ENCODE measurements around the gene ZNF101. TPM values are rescaled to one million over a fixed set of nuclear protein-coding genes. Genes with fewer than 3 reads are reported as not detected.
"Not testable (repeated sequence)": the region's sequence is repeated elsewhere in the genome, so short reads cannot be mapped to it uniquely, and the experiment has no call there.

The ZNF101 gene
- total RNA-seq, 2 donors from 2014 or later, result 13.9 to 15.9 TPM

- no peak overlapping the region for H3K4me3 ChIP-seq
- no peak for TF ChIP-seq CTCF (IDR thresholded peaks at IDR 0.05)
- DNase-seq, result no peak
- no peaks in the 10 kb centered on the region for H3K27me3 ChIP-seq
- no peak overlapping the region for H3K9ac ChIP-seq (ENCODE audit: low read depth in 2 of 2, low read length in 2 of 2)
- no peaks in the 10 kb centered on the region for H3K4me1 ChIP-seq
- no peaks in the 10 kb centered on the region for H3K9me3 ChIP-seq
- H3K36me3 ChIP-seq, result peaks cover 13% of the 10 kb centered on the region
- H3K27ac ChIP-seq, result no peak overlapping the region
- intact Hi-C loops (cut with DNase I), result no loop called here
Observed at GRCh38 chr19:19661141-19661674, 7.4 kb upstream of the ZNF101 start.

DNA sequence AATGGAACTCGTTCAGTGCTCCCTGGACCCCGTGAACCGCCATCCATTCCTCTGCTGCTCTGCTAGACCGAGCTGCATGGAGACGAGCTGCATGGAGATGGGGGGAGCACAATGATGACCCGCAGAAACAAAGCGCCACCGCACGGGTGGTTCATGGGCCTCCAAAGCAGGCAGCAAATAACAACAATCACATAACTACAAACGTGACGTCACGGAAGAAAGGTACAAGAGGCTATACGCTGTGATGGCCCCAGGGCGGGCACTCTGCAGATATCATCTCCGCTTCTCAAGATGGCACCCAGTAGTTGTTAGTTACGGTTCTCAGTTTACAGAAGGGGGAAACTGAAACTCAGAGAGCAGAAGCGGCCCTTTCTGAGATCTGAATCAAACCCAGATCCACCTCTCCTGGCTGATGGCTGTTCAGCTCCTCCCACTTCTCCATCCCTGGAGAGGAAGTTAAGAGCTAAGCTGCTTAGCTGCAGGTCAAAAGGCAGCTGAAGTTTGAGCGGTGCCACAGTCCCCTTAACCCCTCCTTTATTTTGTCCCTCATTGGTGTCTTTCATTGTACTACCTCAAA, 6.9 kb upstream of the ZNF101 start:
- H3K4me1 ChIP-seq, result no peaks in the 10 kb centered on the region
- H3K9me3 ChIP-seq, result no peaks in the 10 kb centered on the region
- no peak for DNase-seq
- no peak for TF ChIP-seq CTCF (IDR thresholded peaks at IDR 0.05)
- no peaks in the 10 kb centered on the region for H3K27me3 ChIP-seq
- peak overlapping the region; percentile 39 to 91 for H3K9ac ChIP-seq (ENCODE audit: low read depth in 2 of 2, low read length in 2 of 2)
- H3K4me3 ChIP-seq, result no peak overlapping the region
- intact Hi-C loops (cut with DNase I), result no loop called here
- H3K27ac ChIP-seq, result no peak overlapping the region
- peaks cover 10% of the 10 kb centered on the region for H3K36me3 ChIP-seq

DNA sequence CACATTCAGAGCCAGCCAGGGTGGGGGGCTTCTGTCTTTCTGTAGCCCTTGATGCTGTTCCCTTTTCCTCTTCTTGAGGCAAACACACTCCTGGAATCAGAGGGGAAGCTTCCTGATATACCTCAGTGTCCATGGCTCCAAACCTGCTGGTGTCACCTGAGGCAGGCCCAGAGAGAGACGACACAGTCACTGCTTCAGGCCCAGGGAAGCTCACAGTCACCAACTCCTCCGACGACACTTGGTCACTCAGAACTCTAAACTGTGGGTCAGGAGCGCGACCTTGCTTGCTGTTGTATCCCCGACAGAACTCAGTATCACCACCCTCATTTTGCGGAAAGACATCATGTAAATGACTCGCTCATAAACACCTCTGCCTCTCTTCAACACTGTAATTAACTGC, 6.3 kb upstream of the ZNF101 start:
- peaks cover 8% of the 10 kb centered on the region for H3K36me3 ChIP-seq
- H3K4me3 ChIP-seq, result peak overlapping the region; percentile 80
- intact Hi-C loops (cut with DNase I), result no loop called here
- no peak for DNase-seq
- H3K27me3 ChIP-seq, result no peaks in the 10 kb centered on the region
- no peaks in the 10 kb centered on the region for H3K4me1 ChIP-seq
- H3K9me3 ChIP-seq, result no peaks in the 10 kb centered on the region
- peak overlapping the region in 1 of 2 donors; percentile 91 for H3K9ac ChIP-seq (ENCODE audit: low read depth in 2 of 2, low read length in 2 of 2)
- TF ChIP-seq CTCF (IDR thresholded peaks at IDR 0.05), result no peak
- no peak overlapping the region for H3K27ac ChIP-seq

GRCh38 chr19:19662871-19663255, 5.8 kb upstream of the ZNF101 start:
- DNase-seq, result no peak
- H3K9me3 ChIP-seq, result no peaks in the 10 kb centered on the region
- H3K4me3 ChIP-seq, result peak overlapping the region; percentile 80
- H3K27me3 ChIP-seq, result no peaks in the 10 kb centered on the region
- H3K4me1 ChIP-seq, result no peaks in the 10 kb centered on the region
- peak overlapping the region; percentile 83 for H3K27ac ChIP-seq
- intact Hi-C loops (cut with DNase I), result no loop called here
- peaks cover 8% of the 10 kb centered on the region for H3K36me3 ChIP-seq
- peak overlapping the region; percentile 91 to 94 for H3K9ac ChIP-seq (ENCODE audit: low read depth in 2 of 2, low read length in 2 of 2)
- TF ChIP-seq CTCF (IDR thresholded peaks at IDR 0.05), result no peak

DNA sequence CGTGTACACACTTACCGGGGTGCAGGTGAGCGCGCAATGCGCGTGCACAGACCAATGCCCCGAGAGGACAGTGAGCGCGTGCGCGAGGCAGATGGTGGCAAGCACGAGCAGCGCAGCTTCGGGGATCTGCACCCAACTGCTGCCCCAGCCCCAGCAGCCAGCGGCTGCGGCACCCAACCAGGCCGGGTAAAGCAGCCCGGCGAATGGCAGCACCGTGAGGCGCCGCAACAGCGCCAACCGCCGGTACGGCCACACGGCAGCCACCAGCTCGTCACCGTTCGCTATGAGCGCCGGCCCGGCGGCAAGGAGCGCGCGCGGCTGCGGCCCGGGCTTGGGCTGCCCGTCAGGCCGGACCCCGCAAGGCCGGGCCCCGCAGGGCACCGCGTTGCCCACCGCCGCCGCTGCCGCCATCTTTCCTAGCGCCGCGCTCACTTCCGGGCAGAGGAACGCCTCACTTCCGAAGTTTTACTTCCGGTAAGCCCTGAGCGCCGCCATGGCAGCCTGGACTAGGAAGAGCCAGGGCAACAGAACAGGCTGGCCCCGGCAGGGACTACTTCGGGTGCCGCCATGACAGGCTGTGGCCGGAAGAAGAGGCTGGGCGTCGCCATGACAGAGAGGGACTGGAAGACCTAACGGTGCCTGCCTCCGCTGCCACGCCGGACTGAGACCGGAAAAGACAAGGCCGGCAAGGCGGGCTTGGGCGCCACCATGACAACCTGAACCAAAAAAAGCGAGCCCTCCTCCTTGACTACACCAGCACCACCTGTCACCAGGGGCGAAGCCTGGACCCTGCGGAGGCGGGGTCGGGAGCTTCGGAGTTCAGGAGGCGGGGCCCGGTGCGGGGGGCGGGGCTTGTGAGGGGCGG, 5.2 kb upstream of the ZNF101 start, which contains the start of gene ATP13A1:
Gene ATP13A1 (minus strand): TSS at position 421 of the 865 bp plus-strand sequence. CDS start 10 bp downstream, at position 411.
- no peaks in the 10 kb centered on the region for H3K9me3 ChIP-seq
- H3K27ac ChIP-seq, result peak within 1 kb of the TSS; percentile 83
- H3K36me3 ChIP-seq, result peaks cover 5% of the 10 kb centered on the region
- peak; percentile 95 for DNase-seq
- H3K9ac ChIP-seq (ENCODE audit: low read depth in 2 of 2, low read length in 2 of 2), result peak within 1 kb of the TSS; percentile 91 to 94
- no peaks in the 10 kb centered on the region for H3K27me3 ChIP-seq
- no peak for TF ChIP-seq CTCF (IDR thresholded peaks at IDR 0.05)
- intact Hi-C loops (cut with DNase I), result no loop called here
- H3K4me3 ChIP-seq, result peak within 1 kb of the TSS; percentile 80
- no peaks in the 10 kb centered on the region for H3K4me1 ChIP-seq

DNA sequence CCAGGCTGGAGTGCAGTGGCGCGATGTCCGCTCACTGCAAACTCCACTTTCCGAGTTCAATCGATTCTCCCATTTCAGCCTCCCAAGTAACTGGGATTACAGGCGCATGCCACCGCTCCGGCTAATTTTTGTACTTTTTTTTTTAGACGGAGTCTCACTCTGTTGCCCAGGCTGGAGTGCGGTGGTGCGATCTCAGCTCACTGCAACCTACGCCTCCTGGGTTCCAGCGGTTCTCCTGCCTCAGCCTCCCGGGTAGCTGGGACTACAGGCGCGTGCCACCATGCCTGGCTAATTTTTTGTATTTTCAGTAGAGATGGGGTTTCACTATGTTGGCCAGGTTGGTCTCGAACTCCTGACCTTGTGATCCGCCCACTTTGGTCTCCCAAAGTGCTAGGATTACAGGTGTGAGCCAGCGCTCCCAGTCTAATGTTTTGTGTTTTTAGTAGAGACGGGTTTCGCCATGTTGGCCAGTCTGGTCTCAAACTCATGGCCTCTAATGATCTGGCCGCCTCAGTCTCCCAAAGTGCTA, 3.2 kb upstream of the ZNF101 start:
- not testable (repeated sequence) for H3K4me1 ChIP-seq; H3K4me3 ChIP-seq; H3K9ac ChIP-seq (ENCODE audit: low read depth in 2 of 2, low read length in 2 of 2); H3K9me3 ChIP-seq; DNase-seq; H3K27me3 ChIP-seq; H3K36me3 ChIP-seq; H3K27ac ChIP-seq
- intact Hi-C loops (cut with DNase I), result loop anchor here (5.0 kb wide), 1 partner anchor 67 kb away; the partner anchor contains the start of gene ZNF14

All from colonic mucosa (tissue), 4 donors.